GM18868 (cell line): ENCODE results near the gene GALR1.
"Not testable (repeated sequence)": the region's sequence is repeated elsewhere in the genome, so short reads cannot be mapped to it uniquely, and the experiment has no call there.

Experiments used
- ATAC-seq: cut with Tn5 transposase; IDR thresholded peaks from one replicate; pipeline ENCODE4 v1.9.1; 2021; ENCODE audit warnings: mild to moderate bottlenecking, moderate library complexity; ENCODE audit not compliant: unreplicated experiment

The GALR1 gene

GRCh38 chr18:77250501-77250925, 865 bp downstream of the GALR1 start:
- no peak for ATAC-seq

- no peak for ATAC-seq
Measured at GRCh38 chr18:77250926-77251729, 1.5 kb downstream of the GALR1 start.

- ATAC-seq, result no peak
Measured at GRCh38 chr18:77251730-77252050, 2.0 kb downstream of the GALR1 start.

- no peak for ATAC-seq
Measured at GRCh38 chr18:77254711-77255405, 5.2 kb downstream of the GALR1 start.

GRCh38 chr18:77255426-77256105, 5.9 kb downstream of the GALR1 start:
- no peak for ATAC-seq

GRCh38 chr18:77262643-77263465, 13.2 kb downstream of the GALR1 start:
- ATAC-seq, result no peak

- no peak for ATAC-seq
Measured at GRCh38 chr18:77263466-77263763, 13.8 kb downstream of the GALR1 start.

- ATAC-seq, result no peak
Measured at GRCh38 chr18:77267969-77268368, 18.3 kb downstream of the GALR1 start.

- no peak for ATAC-seq
Measured at GRCh38 chr18:77268456-77268855, 18.8 kb downstream of the GALR1 start.

GRCh38 chr18:77271576-77272481, 22.2 kb downstream of the GALR1 start:
- ATAC-seq, result no peak

GRCh38 chr18:77290841-77291240, 41.2 kb downstream of the GALR1 start:
- not testable (repeated sequence) for ATAC-seq

GRCh38 chr18:77298172-77298571, 48.5 kb downstream of the GALR1 start:
- ATAC-seq, result no peak

GRCh38 chr18:77299706-77300105, 50.1 kb downstream of the GALR1 start:
- no peak for ATAC-seq

- no peak for ATAC-seq
Measured at GRCh38 chr18:77300579-77300978, 50.9 kb downstream of the GALR1 start.

- ATAC-seq, result no peak
Measured at GRCh38 chr18:77304268-77304667, 54.6 kb downstream of the GALR1 start.

GRCh38 chr18:77305676-77306075, 56.0 kb downstream of the GALR1 start:
- ATAC-seq, result no peak

- no peak for ATAC-seq
Measured at GRCh38 chr18:77308216-77308615, 58.6 kb downstream of the GALR1 start.

GRCh38 chr18:77314511-77314910, 64.9 kb downstream of the GALR1 start:
- no peak for ATAC-seq

- no peak for ATAC-seq
Measured at GRCh38 chr18:77314952-77315351, 65.3 kb downstream of the GALR1 start.

- ATAC-seq, result no peak
Measured at GRCh38 chr18:77316008-77316407, 66.4 kb downstream of the GALR1 start.
